Mesendoderm (in vitro differentiated cells): Measurements from ENCODE around the gene GLS.

Experiments
- DNase-seq: peaks from one replicate; pipeline ENCODE4 v3.0.0; 2013
- H2AK5ac ChIP-seq: 2 replicates; pipeline ENCODE4 v1.6.1; 2013; ENCODE audit warnings: low read length, inconsistent platforms
- H2BK120ac ChIP-seq: 2 replicates; pipeline ENCODE4 v1.6.1; 2013; ENCODE audit warnings: low read depth, mild to moderate bottlenecking, low read length, moderate library complexity, mixed read lengths
- H2BK15ac ChIP-seq: replicated peaks from 2 replicates; pipeline ENCODE4 v1.6.1; 2013; ENCODE audit warnings: low read depth, mild to moderate bottlenecking, moderate library complexity
- H2BK5ac ChIP-seq: 2 replicates; pipeline ENCODE4 v1.6.1; 2013; ENCODE audit warnings: low read length, inconsistent platforms
- H3K18ac ChIP-seq: 2 replicates; pipeline ENCODE4 v1.6.1; 2013; ENCODE audit warnings: mild to moderate bottlenecking, low read length, mixed read lengths
- H3K23ac ChIP-seq: one replicate; pipeline ENCODE4 v1.6.1; 2013; ENCODE audit warnings: low read length
- H3K27ac ChIP-seq: 2 replicates; pipeline ENCODE4 v1.5.1; 2013; ENCODE audit warnings: low read depth, mild to moderate bottlenecking, inconsistent platforms, low read length, moderate library complexity
- H3K27me3 ChIP-seq: 2 replicates; pipeline ENCODE4 v1.6.1; 2013; ENCODE audit warnings: low read length, control low read depth, mild to moderate bottlenecking, inconsistent platforms; ENCODE audit not compliant: insufficient read depth, poor library complexity
- H3K36me3 ChIP-seq: 2 replicates; pipeline ENCODE4 v1.6.1; 2013; ENCODE audit warnings: low read length, inconsistent platforms; ENCODE audit not compliant: control insufficient read depth, insufficient read depth
- H3K4ac ChIP-seq: one replicate; pipeline ENCODE4 v1.6.1; 2013; ENCODE audit warnings: low read depth, mild to moderate bottlenecking, low read length, moderate library complexity
- H3K4me1 ChIP-seq: 2 replicates; pipeline ENCODE4 v1.6.1; 2013; ENCODE audit warnings: low read depth, low read length, inconsistent platforms; ENCODE audit not compliant: control insufficient read depth
- H3K4me2 ChIP-seq: 2 replicates; pipeline ENCODE4 v1.6.1; 2013; ENCODE audit warnings: low read length
- H3K4me3 ChIP-seq: 2 replicates; pipeline ENCODE4 v1.5.1; 2013; ENCODE audit warnings: mild to moderate bottlenecking, low read length
- H3K56ac ChIP-seq: one replicate; pipeline ENCODE4 v1.6.1; 2013; ENCODE audit warnings: low read length
- H3K79me1 ChIP-seq: 2 replicates; pipeline ENCODE4 v1.6.1; 2013; ENCODE audit warnings: low read length, inconsistent platforms
- H3K79me2 ChIP-seq: 2 replicates; pipeline ENCODE4 v1.6.1; 2013; ENCODE audit warnings: mild to moderate bottlenecking, low read length; ENCODE audit not compliant: control insufficient read depth, insufficient read depth
- H3K9ac ChIP-seq: 2 replicates; pipeline ENCODE4 v1.6.1; 2013; ENCODE audit warnings: low read length, inconsistent platforms
- H4K5ac ChIP-seq: one replicate; pipeline ENCODE4 v1.6.1; 2013; ENCODE audit warnings: low read length
- H4K8ac ChIP-seq: one replicate; pipeline ENCODE4 v1.6.1; 2013; ENCODE audit warnings: low read depth, mild to moderate bottlenecking, control low read depth, low read length, moderate library complexity
- WGBS: extraction: QIAGEN DNeasy Blood & Tissue Kit; methylation state at CpG from one replicate; pipeline ENCODE4 v1.1.7; 2013; ENCODE audit warnings: low lambda C conversion rate, missing lambda C conversion rate; ENCODE audit not compliant: insufficient coverage; ENCODE audit errors: extremely low coverage; 5-methylcytosine and 5-hydroxymethylcytosine counted together

The GLS gene

DNA sequence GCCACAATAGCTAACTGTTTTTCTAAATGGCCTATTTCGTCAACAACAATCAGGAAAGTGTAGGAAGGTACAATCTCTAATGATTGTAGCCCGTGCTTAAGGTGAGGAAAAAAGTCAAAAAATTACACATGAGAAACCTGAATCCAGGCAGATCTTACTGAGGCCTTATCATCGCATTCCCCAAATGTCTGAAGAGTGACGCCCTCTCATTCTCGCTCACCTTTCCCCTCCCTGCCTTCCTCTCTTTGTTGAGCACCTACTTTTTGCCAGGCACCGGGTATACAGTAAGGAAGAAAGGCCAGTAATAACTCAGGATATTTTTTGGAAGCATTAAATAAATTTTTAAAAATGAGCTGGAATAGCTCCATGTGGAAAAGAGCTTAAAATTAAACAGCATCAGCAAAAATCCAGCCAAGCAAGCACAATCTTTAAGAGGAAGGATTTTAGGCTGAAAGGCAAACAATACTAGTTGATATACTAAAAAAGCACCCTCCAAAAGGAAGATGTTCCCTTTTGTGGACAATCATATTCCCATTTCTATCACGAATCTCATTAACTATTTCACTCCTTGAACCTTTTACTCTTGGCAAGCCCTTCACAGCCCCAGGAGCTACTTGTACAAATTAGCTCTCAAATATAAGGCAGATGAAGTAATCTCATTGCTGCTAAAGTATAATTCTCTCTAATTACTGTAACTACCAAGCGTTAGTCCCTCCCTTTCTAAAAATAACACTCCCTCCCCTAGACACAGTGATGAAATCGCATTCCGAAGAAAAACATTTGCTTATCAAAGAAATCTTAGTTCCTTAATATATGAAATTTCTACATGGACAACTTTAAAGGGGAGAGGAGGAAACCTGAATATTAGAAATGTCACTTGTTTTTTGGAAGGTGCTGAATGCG, 93.4 kb downstream of the GLS start:
- no peak overlapping the region for H2AK5ac ChIP-seq
- no peak overlapping the region for H4K5ac ChIP-seq
- H3K27me3 ChIP-seq, result no peaks in the 10 kb centered on the region
- H3K4ac ChIP-seq, result no peak overlapping the region
- no peak overlapping the region for H3K23ac ChIP-seq
- H2BK15ac ChIP-seq, result no peak overlapping the region
- H4K8ac ChIP-seq, result no peak overlapping the region
- H3K56ac ChIP-seq, result no peak overlapping the region
- peak; percentile 73 for DNase-seq
- H2BK5ac ChIP-seq, result no peak overlapping the region
- no peak overlapping the region for H3K18ac ChIP-seq
- no peaks in the 10 kb centered on the region for H3K79me1 ChIP-seq
- no peaks in the 10 kb centered on the region for H3K4me1 ChIP-seq
- peaks cover 10% of the 10 kb centered on the region for H3K36me3 ChIP-seq
- H3K4me2 ChIP-seq, result no peak overlapping the region
- H3K27ac ChIP-seq, result no peak overlapping the region
- no peak overlapping the region for H2BK120ac ChIP-seq
- no peak overlapping the region for H3K9ac ChIP-seq
- H3K4me3 ChIP-seq, result no peak overlapping the region
- H3K79me2 ChIP-seq, result no peaks in the 10 kb centered on the region
- WGBS, result no CpG with 5 or more reads among the region's 11 CpGs

- DNase-seq, result no peak
- Histone ChIP-seq H3K36me3 (peaks cover 10% of the 10 kb centered on the region), H3K23ac (no peak overlapping the region), H4K5ac (no peak overlapping the region), H3K4ac (no peak overlapping the region), H2BK15ac (no peak overlapping the region), H3K79me2 (no peaks in the 10 kb centered on the region), H3K56ac (no peak overlapping the region), H3K4me1 (no peaks in the 10 kb centered on the region), H3K27ac (no peak overlapping the region), H3K18ac (no peak overlapping the region), H3K27me3 (no peaks in the 10 kb centered on the region), H2AK5ac (no peak overlapping the region), H3K4me2 (no peak overlapping the region), H3K9ac (no peak overlapping the region), H3K79me1 (no peaks in the 10 kb centered on the region), H3K4me3 (no peak overlapping the region), H2BK120ac (no peak overlapping the region), H4K8ac (no peak overlapping the region), H2BK5ac (no peak overlapping the region)
- WGBS, result no CpG with 5 or more reads among the region's 12 CpGs
These were observed 94.2 kb downstream of the GLS start for GRCh38 chr2:190974629-190975361.

GRCh38 chr2:190976521-190976920, 95.9 kb downstream of the GLS start:
- no peak overlapping the region for H2BK5ac ChIP-seq
- no peak for DNase-seq

GRCh38 chr2:190977505-190977904, 96.9 kb downstream of the GLS start:
- no CpG with 5 or more reads among the region's 5 CpGs for WGBS
- Histone ChIP-seq H2BK15ac (no peak overlapping the region), H3K27ac (no peak overlapping the region), H3K79me1 (no peaks in the 10 kb centered on the region), H3K23ac (no peak overlapping the region), H4K8ac (no peak overlapping the region), H3K79me2 (no peaks in the 10 kb centered on the region), H3K18ac (no peak overlapping the region), H2AK5ac (no peak overlapping the region), H3K4me2 (no peak overlapping the region), H3K4me3 (no peak overlapping the region), H3K36me3 (peaks cover 8% of the 10 kb centered on the region), H2BK5ac (no peak overlapping the region), H2BK120ac (no peak overlapping the region), H3K27me3 (no peaks in the 10 kb centered on the region), H4K5ac (no peak overlapping the region), H3K9ac (no peak overlapping the region), H3K4me1 (no peaks in the 10 kb centered on the region), H3K56ac (no peak overlapping the region), H3K4ac (no peak overlapping the region)
- no peak for DNase-seq

More at GRCh38 chr2:190976521-190976920, 95.9 kb downstream of the GLS start:
- Histone ChIP-seq H3K4me2 (no peak overlapping the region), H3K4ac (no peak overlapping the region), H3K79me1 (no peaks in the 10 kb centered on the region), H3K36me3 (peaks cover 8% of the 10 kb centered on the region), H3K9ac (no peak overlapping the region), H3K23ac (no peak overlapping the region), H3K27ac (no peak overlapping the region), H4K5ac (no peak overlapping the region), H2BK120ac (no peak overlapping the region), H3K4me3 (no peak overlapping the region), H2BK15ac (no peak overlapping the region), H3K79me2 (no peaks in the 10 kb centered on the region), H3K18ac (no peak overlapping the region), H2AK5ac (no peak overlapping the region), H4K8ac (no peak overlapping the region), H3K4me1 (no peaks in the 10 kb centered on the region), H3K27me3 (no peaks in the 10 kb centered on the region), H3K56ac (no peak overlapping the region)
- no CpG with 5 or more reads among the region's 2 CpGs for WGBS

DNA sequence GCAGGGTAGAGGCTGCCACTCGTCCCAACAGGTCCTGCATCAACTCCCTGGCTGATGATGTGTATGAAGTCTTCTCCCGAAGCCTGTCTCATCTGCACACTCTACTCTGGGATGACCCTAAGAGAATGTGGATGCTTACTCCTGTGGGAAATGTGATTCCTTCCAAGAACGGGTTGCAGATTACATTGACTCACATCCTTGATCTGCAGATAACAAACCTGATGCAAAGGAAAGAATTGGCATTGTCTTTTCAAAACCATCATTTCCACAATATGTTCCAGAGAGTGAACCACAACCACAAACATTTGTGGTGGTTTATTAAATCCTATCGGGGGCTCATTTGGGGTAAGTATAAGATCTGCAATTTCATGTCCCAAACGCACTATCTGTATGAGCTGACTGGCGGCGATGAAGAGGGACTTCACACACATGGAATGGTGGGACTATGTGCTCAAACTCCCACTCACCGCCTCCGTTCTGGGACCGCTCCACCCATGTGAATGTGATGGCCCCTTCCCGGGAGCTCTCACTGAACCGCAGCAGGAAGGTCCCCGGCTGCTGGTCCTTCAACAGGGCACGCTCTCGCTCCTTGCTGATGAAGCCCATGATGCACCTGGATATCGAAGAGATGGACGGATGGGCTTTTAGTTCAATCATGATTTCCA, 97.9 kb downstream of the GLS start:
- no peak overlapping the region for H4K8ac ChIP-seq
- H4K5ac ChIP-seq, result no peak overlapping the region
- no peaks in the 10 kb centered on the region for H3K79me2 ChIP-seq
- H2BK15ac ChIP-seq, result no peak overlapping the region
- no peak overlapping the region for H3K4me2 ChIP-seq
- DNase-seq, result no peak
- H2BK120ac ChIP-seq, result no peak overlapping the region
- H3K4ac ChIP-seq, result no peak overlapping the region
- no peak overlapping the region for H3K4me3 ChIP-seq
- H3K27ac ChIP-seq, result no peak overlapping the region
- no peak overlapping the region for H2AK5ac ChIP-seq
- no CpG with 5 or more reads among the region's 17 CpGs for WGBS
- H3K18ac ChIP-seq, result no peak overlapping the region
- H3K79me1 ChIP-seq, result no peaks in the 10 kb centered on the region
- H3K56ac ChIP-seq, result no peak overlapping the region
- H2BK5ac ChIP-seq, result no peak overlapping the region
- H3K23ac ChIP-seq, result no peak overlapping the region
- no peaks in the 10 kb centered on the region for H3K4me1 ChIP-seq
- H3K27me3 ChIP-seq, result no peaks in the 10 kb centered on the region
- peaks cover 11% of the 10 kb centered on the region for H3K36me3 ChIP-seq
- H3K9ac ChIP-seq, result no peak overlapping the region
